Measurements from ENCODE around the gene WIZ.

- TF ChIP-seq ZNF561 (tag by site-specific recombination; IDR thresholded peaks at IDR 0.05; ENCODE audit: borderline replicate concordance): no peak
- TF ChIP-seq, protein P1, sequence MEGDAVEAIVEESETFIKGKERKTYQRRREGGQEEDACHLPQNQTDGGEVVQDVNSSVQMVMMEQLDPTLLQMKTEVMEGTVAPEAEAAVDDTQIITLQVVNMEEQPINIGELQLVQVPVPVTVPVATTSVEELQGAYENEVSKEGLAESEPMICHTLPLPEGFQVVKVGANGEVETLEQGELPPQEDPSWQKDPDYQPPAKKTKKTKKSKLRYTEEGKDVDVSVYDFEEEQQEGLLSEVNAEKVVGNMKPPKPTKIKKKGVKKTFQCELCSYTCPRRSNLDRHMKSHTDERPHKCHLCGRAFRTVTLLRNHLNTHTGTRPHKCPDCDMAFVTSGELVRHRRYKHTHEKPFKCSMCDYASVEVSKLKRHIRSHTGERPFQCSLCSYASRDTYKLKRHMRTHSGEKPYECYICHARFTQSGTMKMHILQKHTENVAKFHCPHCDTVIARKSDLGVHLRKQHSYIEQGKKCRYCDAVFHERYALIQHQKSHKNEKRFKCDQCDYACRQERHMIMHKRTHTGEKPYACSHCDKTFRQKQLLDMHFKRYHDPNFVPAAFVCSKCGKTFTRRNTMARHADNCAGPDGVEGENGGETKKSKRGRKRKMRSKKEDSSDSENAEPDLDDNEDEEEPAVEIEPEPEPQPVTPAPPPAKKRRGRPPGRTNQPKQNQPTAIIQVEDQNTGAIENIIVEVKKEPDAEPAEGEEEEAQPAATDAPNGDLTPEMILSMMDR (tag by site-specific recombination; IDR thresholded peaks at IDR 0.05): no peak
- no peak for TF ChIP-seq ZNF2 (tag by site-specific recombination; IDR thresholded peaks at IDR 0.05)
Observed at GRCh38 chr19:15456441-15456840, 6.7 kb upstream of the WIZ start.

All from HEK293 (cell line).